Subcutaneous adipose tissue (tissue), 4 donors: ENCODE results near the gene MGAT5. TPM values are rescaled to one million over a fixed set of nuclear protein-coding genes. Genes with fewer than 3 reads are reported as not detected.

Experiments
- CTCF ChIP-seq: fragments of 450-650 bp; IDR thresholded peaks from one replicate; pipeline ENCODE4 v1.5.1; 2016; ENCODE audit warnings: low read depth, mild to moderate bottlenecking, control low read depth, antibody characterized with exemption, moderate library complexity
- total RNA-seq, 4 donors: library from RNA; depleted of rRNA; stranded (reverse); fragments of >200 nt; gene quantifications; one replicate each; pipeline ENCODE4 v1.1.0, GENCODE V29; 2016

Gene MGAT5
- total RNA-seq, 4 donors from 2014 or later, result 22.0 to 42.8 (median 32.2) TPM

- TF ChIP-seq CTCF, result no peak
Measured at GRCh38 chr2:134432435-134432883, 178.6 kb downstream of the MGAT5 start.

DNA sequence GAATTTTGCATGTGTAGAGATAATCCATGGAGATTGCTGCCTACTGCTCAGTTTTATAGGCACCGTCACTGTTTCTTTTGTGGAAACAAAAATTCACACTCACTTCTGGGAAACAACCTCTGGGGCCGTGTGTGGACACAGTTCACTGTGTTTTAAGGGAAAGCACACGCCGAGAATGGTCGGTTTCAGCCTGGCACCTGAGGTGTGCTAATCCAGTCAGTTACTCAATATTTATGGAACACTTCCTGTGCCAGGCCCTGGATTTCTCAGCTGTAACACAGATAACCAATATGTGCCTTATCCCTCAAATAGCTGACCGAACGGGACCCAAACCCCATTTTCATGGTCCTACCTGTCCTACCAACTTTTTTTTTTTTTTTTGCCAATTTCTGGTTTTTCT is 179.6 kb downstream of the MGAT5 start:
- no peak for TF ChIP-seq CTCF

DNA sequence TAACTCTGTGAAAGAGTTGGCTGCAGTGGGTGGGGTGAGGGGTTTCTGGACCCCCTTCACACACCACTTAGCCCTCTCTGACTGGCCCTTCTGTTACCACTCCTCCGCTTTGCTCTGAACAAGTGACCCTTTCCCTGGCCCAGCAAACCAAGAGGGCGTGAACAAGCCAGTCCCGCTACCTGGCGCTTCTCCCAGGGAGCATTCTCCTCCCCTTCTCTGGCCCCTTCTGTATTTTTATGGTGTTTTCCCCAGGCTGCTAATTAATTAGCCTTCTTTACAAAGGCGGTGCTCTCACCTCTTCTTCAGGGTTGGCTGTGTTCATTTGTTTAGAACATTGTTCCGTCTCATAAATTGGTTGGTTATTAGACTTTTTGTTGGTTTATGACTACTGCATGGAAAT is 180.1 kb downstream of the MGAT5 start:
- TF ChIP-seq CTCF, result no peak

DNA sequence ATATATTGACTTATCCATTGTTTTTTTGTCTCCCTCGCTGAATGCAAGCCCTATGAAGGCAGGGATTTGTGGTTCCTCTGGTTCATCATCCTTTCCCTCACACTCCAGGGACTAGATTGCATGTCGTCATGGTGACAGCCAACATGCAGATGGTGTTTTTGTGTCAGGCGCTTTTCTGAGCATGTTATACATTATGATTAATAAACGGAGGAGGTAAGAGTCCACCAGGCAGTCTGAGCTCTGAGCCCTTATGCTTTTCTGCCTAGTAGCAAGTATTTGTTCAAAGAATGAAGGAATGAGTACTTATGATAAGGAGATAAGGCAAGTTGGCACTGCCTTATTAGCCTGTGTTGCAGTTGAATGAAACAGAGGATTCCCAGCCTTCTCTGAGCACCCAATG is 181.6 kb downstream of the MGAT5 start:
- TF ChIP-seq CTCF, result no peak

GRCh38 chr2:134435936-134436335 is 182.1 kb downstream of the MGAT5 start:
- no peak for TF ChIP-seq CTCF

- no peak for TF ChIP-seq CTCF
Measured at GRCh38 chr2:134436706-134437105, 182.8 kb downstream of the MGAT5 start.

GRCh38 chr2:134438371-134438770 is 184.5 kb downstream of the MGAT5 start:
- TF ChIP-seq CTCF, result no peak
